ENCODE measurements around the gene GPRC5C. TPM values are rescaled to one million over a fixed set of nuclear protein-coding genes. Genes with fewer than 3 reads are reported as not detected.

Gene GPRC5C
- total RNA-seq, 1 donor from 2014 or later, result 13.5 TPM

DNA sequence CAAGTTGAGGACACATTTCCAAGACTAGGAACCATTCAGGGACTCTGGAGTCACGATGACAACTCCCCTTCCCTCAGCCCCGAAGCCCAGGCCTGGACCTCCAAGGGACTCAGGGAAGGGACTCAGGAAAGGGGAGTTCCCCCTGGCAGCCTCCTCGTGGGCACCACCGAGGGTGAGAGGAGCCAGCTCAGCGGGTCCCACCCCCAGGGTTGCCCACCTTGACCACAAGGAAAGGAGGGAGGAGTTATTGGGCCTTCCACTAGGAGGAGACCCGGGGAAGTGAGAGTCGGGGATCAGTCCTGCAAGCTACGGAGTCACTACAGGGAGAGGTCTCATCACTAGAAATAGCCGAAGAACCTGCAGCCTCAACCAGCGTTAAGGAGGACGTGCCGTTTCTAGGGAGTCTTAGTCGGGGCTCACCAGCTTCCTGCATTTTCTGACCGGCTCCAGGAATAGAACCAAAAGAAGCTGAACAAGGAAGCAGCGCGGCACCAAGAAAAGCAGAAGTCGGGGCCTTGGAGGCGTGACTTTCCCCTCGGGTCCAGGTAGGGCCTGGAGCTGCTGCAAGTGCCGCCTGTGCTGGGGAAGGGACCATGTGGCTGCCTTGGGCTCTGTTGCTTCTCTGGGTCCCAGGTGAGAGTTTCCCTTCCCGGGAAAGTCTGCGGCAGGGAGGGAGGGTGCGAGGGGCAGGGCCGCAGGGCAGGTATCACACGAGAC is 34.4 kb downstream of the GPRC5C start, which contains the start of gene CD300A:
Gene CD300A, plus strand, starts transcription at position 524 of the 717 bp plus-strand sequence. Its CDS starts 70 bp downstream, at position 594.
- H4K20me1 ChIP-seq (ENCODE audit: low read depth), result no peaks in the 10 kb centered on the region
- H3K4me2 ChIP-seq, result peak within 1 kb of the TSS; percentile 60
- H3K4me3 ChIP-seq, result no peak within 1 kb of the TSS
- H3K27ac ChIP-seq, result no peak within 1 kb of the TSS
- peaks cover 7% of the 10 kb centered on the region for H3K4me1 ChIP-seq
- H3K4me1 Mint-ChIP-seq, result peaks cover 6% of the 10 kb centered on the region
- peaks cover 7% of the 10 kb centered on the region for H3F3A ChIP-seq (ENCODE audit: low read depth)
- H3K27me3 Mint-ChIP-seq (ENCODE audit: insufficient read depth, low read depth), result peaks cover 11% of the 10 kb centered on the region
- H3K4me3 Mint-ChIP-seq, result no peak within 1 kb of the TSS
- DNase-seq (ENCODE audit: low spot score), result no peak
- no peak within 1 kb of the TSS for H3K27ac Mint-ChIP-seq
- no peaks in the 10 kb centered on the region for H3K36me3 ChIP-seq
- H2AFZ ChIP-seq (replicated peaks), result peak within 1 kb of the TSS; percentile 63
- H3K9me3 Mint-ChIP-seq, result no peaks in the 10 kb centered on the region
- H3K27me3 ChIP-seq, result peaks cover 6% of the 10 kb centered on the region
- H3K9me3 ChIP-seq (ENCODE audit: low read depth), result no peaks in the 10 kb centered on the region
- no peaks in the 10 kb centered on the region for H3K79me2 ChIP-seq (ENCODE audit: low read depth)
- no peak within 1 kb of the TSS for H3K9ac ChIP-seq
- H3K36me3 Mint-ChIP-seq, result no peaks in the 10 kb centered on the region
- no peak for TF ChIP-seq EZH2 (IDR thresholded peaks at IDR 0.05)
- TF ChIP-seq EZH2phosphoT487 (IDR thresholded peaks at IDR 0.05), result no peak
- TF ChIP-seq, protein P1, sequence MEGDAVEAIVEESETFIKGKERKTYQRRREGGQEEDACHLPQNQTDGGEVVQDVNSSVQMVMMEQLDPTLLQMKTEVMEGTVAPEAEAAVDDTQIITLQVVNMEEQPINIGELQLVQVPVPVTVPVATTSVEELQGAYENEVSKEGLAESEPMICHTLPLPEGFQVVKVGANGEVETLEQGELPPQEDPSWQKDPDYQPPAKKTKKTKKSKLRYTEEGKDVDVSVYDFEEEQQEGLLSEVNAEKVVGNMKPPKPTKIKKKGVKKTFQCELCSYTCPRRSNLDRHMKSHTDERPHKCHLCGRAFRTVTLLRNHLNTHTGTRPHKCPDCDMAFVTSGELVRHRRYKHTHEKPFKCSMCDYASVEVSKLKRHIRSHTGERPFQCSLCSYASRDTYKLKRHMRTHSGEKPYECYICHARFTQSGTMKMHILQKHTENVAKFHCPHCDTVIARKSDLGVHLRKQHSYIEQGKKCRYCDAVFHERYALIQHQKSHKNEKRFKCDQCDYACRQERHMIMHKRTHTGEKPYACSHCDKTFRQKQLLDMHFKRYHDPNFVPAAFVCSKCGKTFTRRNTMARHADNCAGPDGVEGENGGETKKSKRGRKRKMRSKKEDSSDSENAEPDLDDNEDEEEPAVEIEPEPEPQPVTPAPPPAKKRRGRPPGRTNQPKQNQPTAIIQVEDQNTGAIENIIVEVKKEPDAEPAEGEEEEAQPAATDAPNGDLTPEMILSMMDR (IDR thresholded peaks at IDR 0.05), result no peak

GRCh38 chr17:74466828-74467184 is 34.9 kb downstream of the GPRC5C start:
- Mint-ChIP-seq H3K4me3 (no peak overlapping the region), H3K27me3 (ENCODE audit: insufficient read depth, low read depth) (peaks cover 11% of the 10 kb centered on the region), H3K36me3 (no peaks in the 10 kb centered on the region), H3K4me1 (peaks cover 6% of the 10 kb centered on the region), H3K27ac (no peak overlapping the region), H3K9me3 (no peaks in the 10 kb centered on the region)
- Histone ChIP-seq H3K36me3 (no peaks in the 10 kb centered on the region), H3K79me2 (ENCODE audit: low read depth) (no peaks in the 10 kb centered on the region), H2AFZ (replicated peaks) (no peak overlapping the region), H3K9me3 (ENCODE audit: low read depth) (no peaks in the 10 kb centered on the region), H4K20me1 (ENCODE audit: low read depth) (no peaks in the 10 kb centered on the region), H3F3A (ENCODE audit: low read depth) (peaks cover 7% of the 10 kb centered on the region), H3K4me2 (no peak overlapping the region), H3K27ac (no peak overlapping the region), H3K9ac (no peak overlapping the region), H3K4me1 (peaks cover 7% of the 10 kb centered on the region), H3K27me3 (peaks cover 6% of the 10 kb centered on the region), H3K4me3 (no peak overlapping the region)
- DNase-seq (ENCODE audit: low spot score), result no peak
- TF ChIP-seq, protein P1 (IDR thresholded peaks at IDR 0.05), result no peak
- TF ChIP-seq EZH2 (IDR thresholded peaks at IDR 0.05), result no peak
- TF ChIP-seq EZH2phosphoT487 (IDR thresholded peaks at IDR 0.05), result no peak

DNA sequence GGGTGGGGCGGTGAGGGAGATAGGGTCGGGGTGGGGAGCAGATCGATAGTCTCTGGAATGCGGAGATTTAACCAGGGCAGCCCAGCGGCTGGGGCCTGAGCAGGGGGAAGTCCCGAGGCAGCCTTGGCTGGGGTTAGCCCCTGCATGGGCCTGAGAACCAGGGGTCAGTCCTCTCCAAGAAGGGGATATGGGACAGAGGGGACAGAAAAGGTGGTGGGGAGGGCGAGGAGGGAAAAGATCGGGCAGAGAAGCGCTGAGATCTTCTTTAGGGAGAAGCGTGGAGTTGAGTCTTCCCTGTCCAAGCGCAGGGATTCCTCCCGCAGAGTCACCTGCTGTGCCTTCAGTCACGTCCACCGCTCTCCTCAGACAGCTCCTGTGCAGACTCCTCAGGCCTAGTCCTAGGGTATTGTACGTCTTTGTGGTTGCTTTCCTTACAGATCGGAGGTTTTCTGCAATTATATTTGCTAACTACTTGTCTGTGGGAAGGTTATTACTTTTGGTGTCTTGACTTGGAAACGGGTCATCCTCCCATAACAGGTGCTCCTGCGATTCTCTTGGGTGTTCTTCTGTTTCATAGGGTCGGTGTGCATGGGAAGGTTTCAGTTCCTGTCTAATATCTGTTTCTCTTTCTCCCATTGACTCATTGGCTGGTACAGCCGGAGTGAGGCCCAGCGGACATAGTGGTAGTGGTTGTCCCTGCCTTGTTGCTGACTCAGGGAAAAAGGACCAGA is 35.5 kb downstream of the GPRC5C start:
- peaks cover 6% of the 10 kb centered on the region for H3K4me1 Mint-ChIP-seq
- Histone ChIP-seq H3K4me2 (peak overlapping the region; percentile 60), H3K79me2 (ENCODE audit: low read depth) (no peaks in the 10 kb centered on the region), H3F3A (ENCODE audit: low read depth) (peaks cover 7% of the 10 kb centered on the region), H3K4me3 (no peak overlapping the region), H3K27me3 (peaks cover 6% of the 10 kb centered on the region), H2AFZ (replicated peaks) (peak overlapping the region; percentile 63), H3K36me3 (no peaks in the 10 kb centered on the region), H3K4me1 (peaks cover 7% of the 10 kb centered on the region), H3K9me3 (ENCODE audit: low read depth) (no peaks in the 10 kb centered on the region), H3K27ac (no peak overlapping the region), H4K20me1 (ENCODE audit: low read depth) (no peaks in the 10 kb centered on the region), H3K9ac (no peak overlapping the region)
- H3K27me3 Mint-ChIP-seq (ENCODE audit: insufficient read depth, low read depth), result peaks cover 11% of the 10 kb centered on the region
- H3K9me3 Mint-ChIP-seq, result no peaks in the 10 kb centered on the region
- H3K36me3 Mint-ChIP-seq, result no peaks in the 10 kb centered on the region
- peak; percentile 37 for DNase-seq (ENCODE audit: low spot score)
- TF ChIP-seq EZH2 (IDR thresholded peaks at IDR 0.05), result no peak
- TF ChIP-seq EZH2phosphoT487 (IDR thresholded peaks at IDR 0.05), result no peak
- TF ChIP-seq, protein P1 (IDR thresholded peaks at IDR 0.05), result no peak
- peak overlapping the region; percentile 25 for H3K4me3 Mint-ChIP-seq
- no peak overlapping the region for H3K27ac Mint-ChIP-seq
